ENCODE measurements around the gene MZB1.

Gene MZB1

GRCh38 chr5:139340051-139340450 is 49.7 kb downstream of the MZB1 start:
- H3K4me3 ChIP-seq (ENCODE audit: low read depth, low read length), result no peak overlapping the region

All from iPS-11a (cell line).